SK-N-SH (cell line): ENCODE results near the gene FLAD1.

Source experiments
- CHD2 ChIP-seq: fragments of 150-350 bp; IDR thresholded peaks from 2 replicates; pipeline ENCODE4 v1.6.1; 2018; ENCODE audit warnings: low read length; ENCODE audit not compliant: partially characterized antibody
- EP300 ChIP-seq, 2 experiments: IDR thresholded peaks; 2 replicates each; pipeline versions ENCODE4 v1.4.0 to v1.6.1; 2012; ENCODE audit warnings: borderline replicate concordance in 1 of 2, low read depth in 1 of 2, low read length in 1 of 2
- EZH2phosphoT487 ChIP-seq: fragments of 200-600 bp; sonication (generic); IDR thresholded peaks from 2 replicates; pipeline ENCODE4 v1.6.1; 2017; ENCODE audit warnings: low read depth, mixed run types, mild to moderate bottlenecking, antibody characterized with exemption, moderate library complexity, borderline replicate concordance
- JUND ChIP-seq: IDR thresholded peaks from 2 replicates; pipeline ENCODE4 v1.4.0; 2012
- POLR2AphosphoS5 ChIP-seq: IDR thresholded peaks from 2 replicates; pipeline ENCODE4 v1.6.1; 2012; ENCODE audit warnings: low read depth, low read length
- SMC3 ChIP-seq: IDR thresholded peaks from 2 replicates; pipeline ENCODE4 v1.6.1; 2012; ENCODE audit warnings: low read depth, low read length, improper control_type of control experiment
- TAF1 ChIP-seq: IDR thresholded peaks from 2 replicates; pipeline ENCODE4 v1.6.1; 2012; ENCODE audit warnings: low read depth, mild to moderate bottlenecking, low read length, moderate library complexity, borderline replicate concordance
- TCF12 ChIP-seq: IDR thresholded peaks from 2 replicates; pipeline ENCODE4 v1.4.0; 2012
- USF1 ChIP-seq: IDR thresholded peaks from 2 replicates; pipeline ENCODE4 v1.4.0; 2012; ENCODE audit warnings: low read depth, borderline replicate concordance
- TF ChIP-seq, protein P1 (sequence below): fragments of 200-600 bp; sonication (generic); IDR thresholded peaks from 2 replicates; pipeline ENCODE4 v1.6.1; 2017; ENCODE audit warnings: antibody characterized with exemption, mild to moderate bottlenecking, moderate library complexity
- TF ChIP-seq, protein P2 (sequence below): fragments of 150-350 bp; IDR thresholded peaks from 2 replicates; pipeline ENCODE4 v1.6.1; 2017; ENCODE audit warnings: antibody characterized with exemption, low read length, low read depth, borderline replicate concordance

- no peak for TF ChIP-seq SMC3
- no peak for TF ChIP-seq POLR2AphosphoS5
- no peak for TF ChIP-seq JUND
- TF ChIP-seq, protein P1, sequence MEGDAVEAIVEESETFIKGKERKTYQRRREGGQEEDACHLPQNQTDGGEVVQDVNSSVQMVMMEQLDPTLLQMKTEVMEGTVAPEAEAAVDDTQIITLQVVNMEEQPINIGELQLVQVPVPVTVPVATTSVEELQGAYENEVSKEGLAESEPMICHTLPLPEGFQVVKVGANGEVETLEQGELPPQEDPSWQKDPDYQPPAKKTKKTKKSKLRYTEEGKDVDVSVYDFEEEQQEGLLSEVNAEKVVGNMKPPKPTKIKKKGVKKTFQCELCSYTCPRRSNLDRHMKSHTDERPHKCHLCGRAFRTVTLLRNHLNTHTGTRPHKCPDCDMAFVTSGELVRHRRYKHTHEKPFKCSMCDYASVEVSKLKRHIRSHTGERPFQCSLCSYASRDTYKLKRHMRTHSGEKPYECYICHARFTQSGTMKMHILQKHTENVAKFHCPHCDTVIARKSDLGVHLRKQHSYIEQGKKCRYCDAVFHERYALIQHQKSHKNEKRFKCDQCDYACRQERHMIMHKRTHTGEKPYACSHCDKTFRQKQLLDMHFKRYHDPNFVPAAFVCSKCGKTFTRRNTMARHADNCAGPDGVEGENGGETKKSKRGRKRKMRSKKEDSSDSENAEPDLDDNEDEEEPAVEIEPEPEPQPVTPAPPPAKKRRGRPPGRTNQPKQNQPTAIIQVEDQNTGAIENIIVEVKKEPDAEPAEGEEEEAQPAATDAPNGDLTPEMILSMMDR: no peak
- TF ChIP-seq EP300 (IDR thresholded peaks at IDR 0.05; ENCODE audit: borderline replicate concordance in 1 of 2, low read depth in 1 of 2, low read length in 1 of 2): no peak
- TF ChIP-seq TAF1: no peak
- no peak for TF ChIP-seq EZH2phosphoT487
- TF ChIP-seq, protein P2, sequence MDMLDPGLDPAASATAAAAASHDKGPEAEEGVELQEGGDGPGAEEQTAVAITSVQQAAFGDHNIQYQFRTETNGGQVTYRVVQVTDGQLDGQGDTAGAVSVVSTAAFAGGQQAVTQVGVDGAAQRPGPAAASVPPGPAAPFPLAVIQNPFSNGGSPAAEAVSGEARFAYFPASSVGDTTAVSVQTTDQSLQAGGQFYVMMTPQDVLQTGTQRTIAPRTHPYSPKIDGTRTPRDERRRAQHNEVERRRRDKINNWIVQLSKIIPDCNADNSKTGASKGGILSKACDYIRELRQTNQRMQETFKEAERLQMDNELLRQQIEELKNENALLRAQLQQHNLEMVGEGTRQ: no peak
- TF ChIP-seq CHD2: no peak
- no peak for TF ChIP-seq TCF12
- TF ChIP-seq USF1: no peak
Observed at GRCh38 chr1:155032886-155033285, 49.7 kb downstream of the FLAD1 start.
